ENCODE measurements around the gene SOCS1.
"Not testable (repeated sequence)": the region's sequence is repeated elsewhere in the genome, so short reads cannot be mapped to it uniquely, and the experiment has no call there.

SOCS1 gene, protein sequence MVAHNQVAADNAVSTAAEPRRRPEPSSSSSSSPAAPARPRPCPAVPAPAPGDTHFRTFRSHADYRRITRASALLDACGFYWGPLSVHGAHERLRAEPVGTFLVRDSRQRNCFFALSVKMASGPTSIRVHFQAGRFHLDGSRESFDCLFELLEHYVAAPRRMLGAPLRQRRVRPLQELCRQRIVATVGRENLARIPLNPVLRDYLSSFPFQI

DNA sequence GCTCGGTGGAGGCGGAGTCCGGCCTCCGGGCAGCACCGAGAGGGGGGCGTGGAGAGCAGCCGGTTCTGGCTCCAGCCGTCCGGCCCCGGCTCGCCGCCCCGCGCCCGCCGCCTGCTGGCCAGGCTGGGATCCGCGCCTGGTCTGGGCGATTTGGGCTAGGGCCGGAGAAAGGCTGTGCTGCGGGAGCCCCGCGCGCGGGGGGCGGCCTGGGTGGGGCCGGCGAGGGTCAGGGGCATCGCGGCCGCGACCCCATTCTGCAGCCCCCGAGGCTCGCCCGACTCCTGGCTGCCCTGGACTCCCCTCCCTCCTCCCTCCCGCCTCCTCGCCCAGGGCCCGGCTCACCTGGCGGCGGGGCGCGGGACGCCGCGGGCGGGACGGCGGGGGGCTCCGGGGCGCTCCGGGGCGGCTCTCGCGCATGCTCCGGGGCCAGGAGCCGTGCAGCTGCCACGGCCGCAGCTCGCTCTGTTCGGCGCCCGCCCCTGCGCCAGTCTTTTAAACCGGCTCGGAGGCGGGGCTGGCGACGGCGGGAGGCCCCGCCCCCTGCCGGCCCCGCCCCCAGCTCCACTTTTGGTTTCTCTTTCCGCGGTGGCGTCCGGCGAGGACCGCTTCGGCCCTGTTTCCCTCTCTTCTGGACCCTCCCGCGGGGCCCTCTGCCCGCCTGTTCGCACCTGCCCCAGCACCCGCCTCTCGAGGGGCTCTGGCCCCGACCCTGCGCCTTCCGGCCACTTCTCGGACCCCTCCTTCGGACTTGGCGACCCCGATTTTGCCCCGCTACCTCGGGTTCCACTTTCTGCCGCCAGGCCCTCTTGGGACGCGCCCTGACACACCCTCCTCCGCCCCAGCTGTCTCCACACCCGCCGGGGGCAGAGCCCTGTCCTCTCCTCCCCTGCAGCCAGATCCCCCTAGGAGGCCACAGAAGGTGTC is at the start of gene SOCS1:
TSS of gene SOCS1 (minus strand) at position 468 of the 924 bp plus-strand sequence. CDS start 726 bp downstream, outside the sequence.
- peak; percentile 83 to 92 (median 84) for DNase-seq (ENCODE audit: low read depth in 3 of 3)

DNA sequence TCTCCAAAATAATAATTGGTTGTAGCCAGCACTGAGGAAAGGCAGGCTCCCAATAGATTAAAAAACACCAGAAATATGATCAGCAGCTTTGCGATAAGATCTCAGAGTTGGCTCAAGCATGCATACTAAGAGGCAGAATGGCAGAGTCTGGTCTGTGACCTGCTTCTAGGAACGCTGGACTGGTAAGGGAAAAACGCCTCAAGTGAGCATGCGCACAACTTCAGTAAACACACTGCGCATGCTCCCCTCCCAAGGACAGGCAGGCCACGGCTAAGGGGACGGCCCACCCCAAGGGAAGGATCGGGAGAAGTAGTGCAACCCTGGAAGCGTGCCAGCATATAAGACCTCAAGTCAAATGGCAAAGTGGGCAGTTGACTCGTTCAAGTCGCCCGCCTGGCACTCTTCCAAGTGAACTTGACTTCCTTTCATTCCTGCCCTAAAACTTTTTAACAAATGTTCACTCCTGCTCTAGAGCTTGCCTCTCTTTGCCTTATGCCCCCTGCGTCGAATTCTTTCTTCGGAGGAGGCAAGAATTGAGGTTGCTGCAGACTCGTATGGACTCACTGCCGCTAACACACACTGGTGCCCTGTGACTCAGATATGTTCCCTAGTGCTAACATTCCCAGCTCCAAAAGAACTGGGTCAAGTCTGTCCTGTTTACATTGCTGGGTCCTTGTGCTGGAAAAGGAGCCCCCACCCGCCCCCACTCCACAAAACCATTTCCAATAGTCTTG is 47.6 kb upstream of the SOCS1 start:
- DNase-seq (ENCODE audit: low read depth in 3 of 3), result no peak

DNA sequence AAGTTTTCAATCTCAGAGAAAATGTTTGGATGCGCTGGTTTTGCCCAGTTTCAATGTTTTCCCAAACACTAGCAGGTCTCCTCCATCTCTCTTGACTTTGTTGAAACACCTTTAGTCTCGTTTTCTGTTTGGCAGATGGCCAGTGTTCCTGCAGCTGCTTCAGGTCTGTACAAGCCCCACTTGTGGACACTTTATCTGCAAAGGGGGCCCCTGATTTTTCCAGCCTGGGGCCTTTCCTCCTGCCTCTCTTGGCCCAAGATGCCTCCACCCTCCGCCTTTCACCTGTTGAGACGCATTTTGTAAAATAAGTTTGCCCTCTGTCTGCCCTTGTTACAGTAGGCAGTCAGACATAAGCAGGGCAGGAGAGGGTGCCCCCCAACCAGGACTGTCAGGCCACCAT is 47.0 kb upstream of the SOCS1 start:
- no peak for DNase-seq (ENCODE audit: low read depth in 3 of 3)

DNA sequence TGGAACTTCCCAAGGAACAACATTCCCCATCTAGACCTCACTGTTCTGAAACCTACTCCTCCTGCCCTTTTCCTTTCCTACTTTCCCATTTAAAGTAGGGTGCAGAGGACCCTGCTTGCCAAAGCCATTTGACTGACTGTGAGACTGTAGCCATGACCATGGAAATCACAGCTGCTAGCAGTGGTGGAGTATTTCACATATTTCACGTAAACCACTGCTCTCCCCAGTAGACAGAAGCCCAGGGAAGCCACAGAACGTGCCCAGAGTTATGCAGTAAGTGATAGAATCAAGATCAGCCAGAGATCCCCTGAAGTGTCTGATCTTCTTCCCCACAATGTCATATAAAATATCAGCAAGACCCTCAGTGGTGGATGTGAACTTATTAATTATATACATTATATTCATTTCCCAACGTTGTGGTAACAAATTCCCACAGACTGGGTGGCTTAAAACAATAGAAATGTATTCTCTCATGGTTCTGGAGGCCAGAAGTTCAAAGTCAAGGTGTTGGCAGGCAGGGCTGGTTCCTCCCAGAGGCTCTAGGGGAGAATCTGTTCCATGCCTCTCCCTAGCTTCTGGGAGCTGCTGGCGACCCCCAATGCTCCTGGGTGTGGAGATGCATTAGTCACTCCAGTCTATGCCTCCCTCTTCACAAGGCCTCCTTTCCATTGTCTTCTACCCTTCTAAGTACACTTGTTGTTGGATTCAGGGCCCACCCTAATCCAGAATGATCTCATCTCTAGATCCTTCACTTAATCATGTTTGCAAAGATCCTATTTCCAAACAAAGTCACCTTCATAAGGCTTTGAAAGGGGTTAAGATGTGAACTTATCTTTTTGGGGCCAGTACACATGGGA is 45.9 kb upstream of the SOCS1 start:
- DNase-seq (ENCODE audit: low read depth in 3 of 3), result no peak

DNA sequence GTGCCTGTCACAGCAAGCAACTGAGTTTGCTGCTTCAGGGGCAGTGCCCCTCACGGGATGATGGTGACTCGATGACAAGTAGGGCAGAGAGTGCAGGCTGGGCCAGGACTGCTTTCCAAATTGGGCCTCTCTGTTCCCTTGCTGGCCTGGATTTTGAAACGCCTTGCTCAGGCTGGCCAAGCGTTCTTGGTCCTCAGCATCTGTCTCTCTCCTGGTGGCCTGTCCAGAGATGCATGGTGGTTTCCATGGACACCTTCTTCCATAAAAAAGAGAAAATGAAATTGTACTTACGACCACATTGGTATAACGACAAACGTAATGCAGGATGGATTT is 44.5 kb upstream of the SOCS1 start:
- no peak for DNase-seq (ENCODE audit: low read depth in 3 of 3)

DNA sequence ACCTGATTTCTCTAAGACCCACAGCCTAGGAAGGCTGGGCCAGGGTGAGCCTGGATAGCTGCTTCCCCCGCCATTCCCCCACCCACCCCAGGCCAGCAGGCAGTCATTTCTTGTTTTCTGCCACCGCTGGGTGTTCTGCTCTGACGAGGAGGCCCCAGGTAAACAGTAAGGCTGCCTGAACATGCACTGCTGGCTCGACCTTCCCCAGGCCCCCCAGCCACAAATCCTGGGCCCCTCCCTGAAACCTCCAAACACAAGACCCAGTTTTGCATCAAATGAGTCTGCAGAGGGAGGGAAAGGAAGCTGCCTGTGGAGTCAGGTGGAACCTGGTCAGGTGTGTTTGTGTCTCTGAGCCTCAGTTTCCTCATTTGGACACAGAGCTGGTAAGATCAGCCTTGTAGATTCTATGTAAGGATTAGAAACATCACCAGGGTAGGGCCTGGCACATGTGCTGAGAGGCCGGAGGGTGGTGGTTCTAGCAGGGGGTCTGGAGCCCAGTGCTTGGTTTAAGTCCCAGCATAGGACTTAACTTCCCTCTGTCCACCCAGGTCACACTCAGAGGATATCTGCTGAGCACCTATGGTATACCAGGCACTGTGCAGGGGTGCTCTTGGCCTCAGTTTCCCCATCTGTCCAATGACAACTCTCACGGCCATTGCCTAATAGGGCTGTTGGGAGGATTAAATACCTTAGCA is 44.0 kb upstream of the SOCS1 start:
- no peak for DNase-seq (ENCODE audit: low read depth in 3 of 3)

DNA sequence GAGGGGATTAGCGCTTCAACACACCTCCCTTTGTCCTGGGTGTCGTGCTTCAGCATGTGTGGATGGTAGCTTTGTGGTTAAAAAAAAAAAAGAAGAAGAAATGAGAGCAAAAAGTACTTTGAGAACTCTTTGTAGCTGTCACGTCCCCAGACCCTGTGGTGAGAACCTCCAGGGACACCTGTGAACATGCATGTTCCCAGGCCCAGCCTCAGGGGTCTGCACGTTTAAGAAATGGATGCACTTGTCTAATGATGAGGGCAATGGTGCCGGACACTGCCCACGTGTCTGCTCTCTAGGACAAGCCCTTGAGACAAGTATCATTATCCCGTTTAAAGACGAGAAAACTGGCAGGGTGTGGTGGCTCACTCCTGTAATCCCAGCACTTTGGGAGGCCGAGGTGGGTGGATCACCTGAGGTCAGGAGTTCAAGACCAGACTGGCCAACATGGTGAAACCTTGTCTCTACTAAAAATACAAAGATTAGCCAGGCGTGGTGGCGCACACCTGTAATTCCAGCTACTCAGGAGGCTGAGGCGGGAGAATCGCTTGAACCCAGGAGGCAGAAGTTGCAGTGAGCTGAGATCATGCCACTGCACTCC is 43.0 kb upstream of the SOCS1 start:
- not testable (repeated sequence) for DNase-seq (ENCODE audit: low read depth in 3 of 3)

DNA sequence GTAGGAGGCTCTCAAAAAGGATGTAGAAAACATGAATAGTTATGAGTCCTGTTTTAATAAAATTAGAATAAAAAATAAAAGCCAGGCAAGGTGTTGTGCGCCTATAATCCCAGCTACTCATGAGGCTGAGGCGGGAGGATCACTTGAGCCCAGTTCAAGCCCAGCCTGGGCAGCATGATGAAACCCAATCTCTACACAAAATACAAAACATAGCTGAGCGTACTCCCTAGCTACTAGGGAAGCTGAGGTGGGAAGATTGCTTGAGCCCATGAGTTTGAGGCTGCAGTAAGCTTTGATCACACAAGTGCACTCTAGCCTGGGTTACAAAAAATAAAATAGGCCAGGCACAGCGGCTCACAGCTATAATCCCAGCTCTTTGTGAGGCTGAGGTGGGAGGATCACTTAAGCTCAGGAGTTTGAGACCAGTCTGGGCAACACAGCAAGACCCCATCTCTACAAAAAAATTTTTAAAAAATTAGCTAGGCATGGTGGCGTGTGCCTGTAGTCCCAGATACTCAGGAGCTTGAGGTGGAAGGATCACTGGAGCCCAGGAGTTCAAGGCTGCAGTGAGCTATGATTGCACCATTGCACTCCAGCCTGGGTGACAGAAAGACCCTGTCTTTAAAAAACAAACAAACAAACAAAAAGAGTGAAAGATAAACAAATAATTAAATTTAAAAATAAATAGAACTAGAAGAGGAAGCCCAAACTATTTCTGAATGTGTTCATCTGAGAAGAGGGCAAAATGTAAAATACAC is 42.3 kb upstream of the SOCS1 start:
- DNase-seq (ENCODE audit: low read depth in 3 of 3), result no peak

DNA sequence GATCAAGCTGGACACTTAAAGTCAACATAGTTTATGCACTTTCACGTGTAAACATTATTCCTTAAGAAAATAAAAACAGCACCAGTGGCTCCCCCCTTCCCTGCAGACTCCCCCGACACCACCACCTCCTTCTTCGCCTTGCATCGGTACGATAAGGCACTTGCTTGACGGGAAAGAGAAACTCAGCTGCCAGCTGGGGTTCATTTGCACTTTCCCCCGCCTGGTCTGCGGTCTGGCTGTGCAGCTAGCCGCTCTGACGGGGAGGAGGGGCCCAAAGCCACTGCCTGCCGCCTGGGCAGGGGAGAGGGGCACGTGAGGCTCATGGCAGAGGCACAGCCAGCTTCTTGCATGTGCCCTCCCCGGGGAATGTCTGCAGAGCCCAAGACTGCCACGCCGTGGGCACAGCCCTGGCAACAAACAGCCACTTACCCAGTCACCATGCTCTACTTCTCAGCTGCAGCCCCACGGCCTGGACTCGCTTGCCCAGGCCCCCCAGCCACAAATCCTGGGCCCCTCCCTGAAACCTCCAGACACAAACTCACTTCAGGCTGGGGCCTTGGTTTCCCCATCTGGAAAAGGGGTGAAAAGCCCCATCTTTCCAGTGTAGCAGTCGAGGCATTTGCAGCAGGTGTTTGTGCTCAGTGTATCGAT is 41.6 kb upstream of the SOCS1 start:
- peak; percentile 37 to 41 (median 38) for DNase-seq (ENCODE audit: low read depth in 3 of 3)

DNA sequence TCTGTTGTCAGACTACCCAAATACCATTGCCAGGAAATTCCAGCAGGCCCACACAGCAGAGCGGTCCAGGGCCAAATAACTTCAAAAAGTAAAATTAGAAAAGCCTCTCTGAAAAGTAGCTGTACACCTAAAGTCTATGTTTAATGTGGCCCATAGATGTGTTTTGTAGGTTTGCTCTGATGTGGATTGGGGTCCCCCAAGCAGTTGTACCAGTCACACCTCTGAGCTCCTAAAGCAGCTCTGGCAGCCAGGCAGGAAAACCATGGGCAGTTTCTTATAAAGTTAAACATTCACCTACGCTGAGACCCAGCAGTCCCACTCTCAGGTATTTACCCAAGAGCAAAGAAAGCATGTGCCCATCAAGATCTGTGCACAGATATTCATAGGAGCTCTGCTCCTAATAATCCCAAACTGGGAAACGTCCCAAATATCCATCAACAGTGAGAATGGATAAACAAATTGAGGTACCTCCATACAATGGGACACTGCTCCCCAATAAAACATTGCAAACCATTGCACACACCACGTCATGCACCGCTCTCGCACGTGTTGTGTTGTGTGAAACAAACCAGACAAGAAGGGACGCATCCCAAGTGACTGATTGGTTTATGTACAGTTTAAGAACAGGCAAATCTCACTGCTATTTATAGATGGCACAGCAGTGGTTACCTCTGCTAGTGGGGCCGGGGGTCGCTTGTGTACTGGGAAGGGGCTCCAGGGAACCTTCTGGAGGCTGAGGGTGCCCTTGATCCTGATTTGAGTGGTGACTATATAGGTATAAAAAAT is 40.9 kb upstream of the SOCS1 start:
- DNase-seq (ENCODE audit: low read depth in 3 of 3), result no peak

DNA sequence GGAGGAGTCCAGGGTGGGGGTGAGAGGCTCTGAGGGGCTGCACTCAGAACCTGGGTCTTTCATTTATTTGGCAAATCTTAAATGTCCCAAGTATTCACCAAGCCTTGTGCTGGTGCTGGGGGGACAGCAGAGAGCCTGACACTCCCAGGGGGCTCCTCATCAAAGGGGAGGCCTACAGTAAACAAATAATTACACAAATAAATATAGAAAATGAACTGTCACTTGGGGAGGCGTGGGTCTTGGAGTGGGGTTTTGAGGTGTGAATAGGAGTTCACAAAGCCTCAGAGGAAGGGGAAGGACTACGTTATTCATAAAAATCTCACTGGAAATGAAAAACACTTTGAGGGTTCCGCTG is 40.3 kb upstream of the SOCS1 start:
- DNase-seq (ENCODE audit: low read depth in 3 of 3), result no peak

DNA sequence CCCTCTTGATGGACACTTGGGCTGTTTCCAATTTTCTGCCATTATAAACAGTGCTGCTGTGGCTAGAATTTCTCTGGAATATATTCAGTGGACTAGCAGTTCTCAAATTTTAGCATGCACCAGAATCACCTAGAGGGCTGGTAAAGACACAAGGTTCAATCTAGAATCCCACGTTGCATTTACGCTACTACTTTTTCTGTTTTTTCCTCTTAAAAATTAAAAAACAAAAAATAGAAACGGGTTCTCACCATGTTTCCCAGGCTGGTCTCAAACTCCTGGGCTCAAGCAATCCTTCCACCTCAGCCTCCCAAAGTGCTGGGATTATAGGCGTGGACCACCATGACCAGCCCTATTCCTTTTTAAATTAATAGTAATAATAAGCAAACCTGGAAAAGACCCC is 39.7 kb upstream of the SOCS1 start:
- DNase-seq (ENCODE audit: low read depth in 3 of 3), result no peak

DNA sequence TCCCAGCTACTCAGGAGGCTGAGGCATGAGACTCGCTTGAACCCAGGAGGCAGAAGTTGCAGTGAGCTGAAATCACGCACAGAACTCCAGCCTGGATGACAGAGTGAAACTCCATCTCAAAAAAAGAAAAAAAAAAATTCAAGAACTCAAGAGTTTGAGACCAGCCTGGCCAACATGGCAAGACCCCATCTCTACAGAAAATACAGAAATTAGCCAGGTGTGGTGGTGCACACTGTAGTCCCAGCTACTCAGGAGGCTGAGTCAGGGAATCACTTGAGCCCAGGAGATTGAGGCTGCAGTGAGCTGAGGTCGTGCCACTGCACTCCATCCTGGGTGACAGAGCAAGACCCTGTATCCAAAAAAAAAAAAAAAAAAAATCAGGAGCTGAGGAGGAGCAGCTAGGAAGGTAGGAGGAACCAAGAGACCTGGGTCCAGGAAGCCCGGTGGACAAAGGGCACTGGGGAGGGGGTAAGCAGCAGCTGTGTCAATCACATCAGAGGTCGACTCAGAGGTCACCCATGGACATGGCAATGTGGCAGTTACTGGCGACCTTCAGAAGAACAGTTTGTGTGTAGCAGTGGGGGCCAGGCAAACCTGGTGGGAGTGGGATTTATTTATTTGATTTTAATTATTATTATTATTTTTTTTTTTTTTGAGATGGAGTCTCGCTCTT is 36.2 kb upstream of the SOCS1 start:
- DNase-seq (ENCODE audit: low read depth in 3 of 3), result no peak

DNA sequence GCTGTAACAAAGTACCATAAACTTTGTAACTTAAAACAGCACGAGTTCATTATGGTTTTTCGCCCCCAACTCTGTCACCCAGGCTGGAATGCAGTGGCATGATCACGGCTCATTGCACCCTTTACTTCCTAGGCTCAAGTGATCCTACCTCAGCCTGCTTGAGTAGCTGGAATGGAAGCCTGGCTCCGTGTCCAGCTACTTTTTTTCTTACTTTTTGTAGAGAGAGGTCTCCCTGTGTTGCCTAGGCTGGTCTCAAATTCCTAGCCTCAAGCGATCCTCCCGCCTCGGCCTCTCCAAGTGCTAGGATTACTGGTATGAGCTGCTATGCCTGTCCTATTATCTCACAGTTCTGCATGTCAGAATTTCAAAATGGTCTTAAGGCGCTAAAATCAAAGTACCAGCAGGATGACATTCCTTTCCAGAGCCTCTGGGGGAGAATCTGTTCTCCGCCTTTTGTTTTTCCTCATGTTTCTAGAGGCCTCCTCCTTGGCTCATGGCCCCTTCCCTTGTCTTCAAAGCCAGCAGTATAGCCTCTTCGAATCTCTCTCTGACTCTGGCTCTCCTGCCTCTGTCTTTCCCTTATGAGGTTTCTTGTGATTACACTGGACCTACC is 35.2 kb upstream of the SOCS1 start:
- no peak for DNase-seq (ENCODE audit: low read depth in 3 of 3)

DNA sequence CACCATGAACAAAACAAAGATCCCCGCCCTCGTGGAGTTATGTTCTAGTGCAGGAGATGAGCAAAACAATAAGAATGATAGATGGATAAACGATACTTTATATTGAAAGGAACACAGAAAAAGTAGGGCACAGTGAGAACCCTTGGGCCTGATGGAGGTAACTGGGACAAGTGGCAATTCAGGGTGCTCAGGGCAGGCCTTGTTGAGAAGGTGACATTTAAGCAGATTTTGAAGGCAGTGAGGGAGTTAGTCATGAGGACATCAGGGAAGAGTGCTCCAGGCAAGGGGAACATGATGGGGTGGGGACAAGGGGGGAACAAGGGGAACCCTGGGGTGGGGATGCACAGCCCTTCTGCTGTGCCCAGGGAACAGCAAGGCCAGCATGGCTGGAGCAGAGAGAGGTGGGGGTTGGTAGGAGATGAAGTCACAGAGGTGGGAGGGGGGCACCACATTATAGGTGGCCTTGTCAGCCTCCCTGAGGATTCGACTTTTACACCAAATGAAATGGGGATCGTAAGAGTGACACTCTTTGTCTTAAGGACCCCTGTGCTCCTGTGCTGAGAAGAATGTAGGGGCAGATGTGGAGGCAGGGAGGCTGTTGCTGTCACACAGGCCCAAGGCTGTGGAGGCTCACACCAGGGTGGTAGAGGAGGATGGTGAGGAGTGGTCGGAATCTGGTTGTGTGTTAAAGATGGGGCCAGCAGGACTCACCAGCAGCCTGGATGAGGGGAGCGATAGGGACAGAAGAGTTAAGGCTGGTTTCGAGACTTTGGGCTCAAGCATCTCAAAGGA is 34.3 kb upstream of the SOCS1 start:
- DNase-seq (ENCODE audit: low read depth in 3 of 3), result no peak

DNA sequence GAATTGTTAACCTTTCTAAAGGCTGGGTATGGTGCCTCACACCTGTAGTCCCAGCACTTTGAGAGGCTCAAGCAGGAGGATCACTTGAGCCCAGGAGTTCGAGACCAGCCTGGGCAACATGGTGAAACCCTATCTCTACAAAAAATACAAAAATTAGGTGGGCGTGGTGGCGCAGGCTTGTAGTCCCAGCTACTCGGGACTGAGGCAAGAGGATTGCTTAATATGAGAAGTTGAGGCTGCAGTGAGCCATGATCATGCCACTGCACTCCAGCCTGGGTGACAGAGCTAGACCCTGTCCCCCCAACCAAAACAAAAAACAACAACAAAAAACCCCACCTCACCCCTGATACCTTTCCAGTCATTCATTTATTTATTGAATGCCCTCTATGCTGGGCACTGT is 33.7 kb upstream of the SOCS1 start:
- DNase-seq (ENCODE audit: low read depth in 3 of 3), result not testable (repeated sequence)

DNA sequence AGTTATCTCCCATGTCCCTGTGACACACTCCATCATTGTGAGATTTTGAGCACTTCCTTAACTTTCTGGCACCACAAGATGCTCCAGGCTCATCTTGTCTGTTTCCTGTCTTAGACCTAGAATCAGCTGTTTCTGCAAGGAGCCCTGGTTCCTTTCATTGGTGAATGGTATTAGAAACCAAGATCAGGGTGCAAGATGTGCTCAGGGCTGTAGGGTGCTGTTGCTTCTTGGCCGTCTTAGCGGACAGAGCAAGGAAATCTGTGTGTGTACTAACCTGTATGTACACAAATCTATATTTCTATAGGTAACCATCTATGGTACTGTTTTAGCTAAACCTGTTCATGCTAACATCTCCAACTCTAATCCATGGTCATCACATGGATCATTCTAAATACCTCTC is 33.2 kb upstream of the SOCS1 start:
- no peak for DNase-seq (ENCODE audit: low read depth in 3 of 3)

All from stimulated activated CD4-positive, alpha-beta T cell treated with anti-CD3 and anti-CD28 coated beads, TNF-alpha, amount 100 ng/mL, for 4 hours (primary cell).